NCI-H1694 (cell line): ENCODE measurements around the gene PLCB1.
"Not testable (repeated sequence)": the region's sequence is repeated elsewhere in the genome, so short reads cannot be mapped to it uniquely, and the experiment has no call there.

ENCODE experiments used
- DNase-seq: peaks from one replicate; lab custom pipeline; 2025; lab: John Stamatoyannopoulos, UW

PLCB1 gene

GRCh38 chr20:8786383-8786782 lies 654.3 kb downstream of the PLCB1 start:
- no peak for DNase-seq

GRCh38 chr20:8787090-8787489 lies 655.0 kb downstream of the PLCB1 start:
- no peak for DNase-seq

DNA sequence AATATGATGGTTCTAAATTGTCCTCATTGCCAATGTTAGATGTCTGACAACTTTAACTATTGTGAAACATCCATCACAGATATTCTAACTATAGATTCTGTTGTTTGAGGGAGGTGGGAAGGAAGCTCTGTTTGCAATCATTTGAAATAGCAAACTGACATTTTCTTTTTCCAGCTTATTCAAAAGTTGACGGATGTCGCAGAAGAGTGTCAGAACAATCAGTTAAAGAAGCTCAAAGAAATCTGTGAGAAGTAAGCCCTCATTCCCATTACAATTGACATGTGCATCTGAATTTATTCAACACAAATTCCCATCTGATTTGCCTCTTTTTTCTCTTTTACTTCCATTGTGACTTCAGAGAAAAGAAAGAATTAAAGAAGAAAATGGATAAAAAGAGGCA lies 656.2 kb downstream of the PLCB1 start:
- DNase-seq, result no peak

DNA sequence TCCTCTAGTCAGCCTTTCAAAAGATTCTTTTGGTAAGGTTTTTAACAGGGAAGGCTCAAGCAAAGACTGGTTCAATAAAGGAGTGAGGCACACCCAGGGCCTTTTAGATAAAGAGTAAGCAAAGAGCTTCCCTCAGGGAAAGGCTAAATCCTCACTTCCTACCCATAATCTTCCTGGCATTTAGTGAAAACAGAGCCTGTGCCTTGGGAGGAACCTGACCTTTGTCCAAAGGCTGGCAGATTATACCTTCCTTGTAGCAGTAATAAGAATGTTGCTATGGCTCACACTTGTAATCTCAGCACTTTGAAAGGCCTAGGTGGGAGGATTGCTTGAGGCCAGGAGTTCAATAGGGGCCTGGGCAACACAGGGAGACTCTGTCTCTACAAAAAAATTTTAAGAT lies 656.8 kb downstream of the PLCB1 start:
- no peak for DNase-seq

DNA sequence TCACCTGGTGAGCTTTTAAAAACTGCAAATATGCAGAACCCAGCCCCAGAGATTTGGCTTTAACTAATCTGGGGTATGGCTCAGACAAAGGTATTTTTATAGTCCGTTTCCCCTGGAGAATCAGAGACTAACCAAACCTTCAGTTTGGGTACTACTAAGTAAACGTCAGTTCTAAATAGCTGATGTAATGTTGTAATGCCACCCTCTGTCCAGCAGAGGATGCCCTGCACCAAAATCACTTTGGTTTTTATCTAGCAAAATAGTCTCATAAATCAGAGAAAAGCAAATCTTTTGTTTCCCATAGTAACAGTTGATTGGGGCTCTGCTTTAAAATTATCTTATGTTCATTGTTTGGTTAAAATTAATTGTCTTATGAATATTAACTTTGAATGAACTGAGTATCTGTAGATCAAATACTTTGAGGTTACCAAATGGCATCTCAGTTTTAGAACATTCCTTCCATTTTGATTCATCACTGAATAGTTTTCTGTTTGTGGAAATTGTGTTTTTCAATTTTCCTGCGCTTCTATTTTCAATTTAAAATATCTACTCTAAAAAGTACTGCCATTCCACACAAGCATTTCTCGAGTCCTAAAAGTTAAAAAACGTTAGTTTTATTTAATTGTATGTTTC lies 658.5 kb downstream of the PLCB1 start:
- DNase-seq, result no peak

GRCh38 chr20:8795404-8795803 lies 663.3 kb downstream of the PLCB1 start:
- DNase-seq, result no peak

DNA sequence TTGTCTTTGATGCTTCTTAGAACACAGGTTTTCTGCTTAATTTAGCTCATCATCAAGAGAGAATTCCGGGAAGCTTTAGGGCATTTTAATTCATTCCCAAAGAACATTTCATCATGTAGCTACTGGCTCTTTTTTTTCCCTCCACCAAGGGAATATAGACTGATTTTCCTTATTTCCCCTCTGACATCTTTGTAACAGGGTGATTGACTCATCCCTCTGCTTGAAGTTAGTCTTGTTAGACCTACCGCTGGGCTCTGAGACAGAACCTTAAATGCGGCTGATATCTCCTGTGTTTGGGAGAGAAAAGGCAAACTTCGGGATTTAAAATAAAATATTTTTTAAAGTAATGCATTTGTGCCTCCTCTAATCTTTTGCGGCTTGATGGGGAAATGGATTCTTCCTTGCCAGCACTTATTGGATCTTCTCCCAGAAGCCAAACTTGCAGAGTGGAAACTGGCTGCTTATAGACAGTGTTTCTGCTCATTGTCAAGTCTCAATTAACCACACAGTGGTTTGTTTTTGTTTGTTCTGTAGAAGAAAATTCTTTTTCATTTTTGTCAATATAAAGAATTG lies 664.1 kb downstream of the PLCB1 start:
- DNase-seq, result no peak

DNA sequence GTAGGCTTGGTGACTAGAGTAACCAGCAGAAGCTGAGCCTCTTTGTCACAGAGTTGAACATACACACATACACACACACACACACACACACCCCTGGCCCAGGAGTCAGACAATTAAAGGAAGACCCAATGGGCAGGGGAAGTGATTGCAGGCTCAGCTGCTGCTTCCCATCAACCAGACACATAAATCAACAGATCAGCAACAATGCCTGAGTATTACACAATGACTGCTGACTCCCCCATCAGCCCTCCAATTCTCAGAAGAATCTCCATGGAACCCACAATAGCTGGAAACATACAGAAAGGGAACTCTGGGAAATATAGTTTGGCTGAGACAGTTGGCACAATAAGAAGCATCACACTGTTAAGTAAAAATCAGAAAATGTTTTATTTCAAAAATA lies 666.4 kb downstream of the PLCB1 start:
- DNase-seq, result no peak

- DNase-seq, result no peak
These were observed 668.0 kb downstream of the PLCB1 start for GRCh38 chr20:8800089-8800488.

GRCh38 chr20:8801686-8802085 lies 669.6 kb downstream of the PLCB1 start:
- no peak for DNase-seq

GRCh38 chr20:8803065-8803464 lies 671.0 kb downstream of the PLCB1 start:
- DNase-seq, result no peak

GRCh38 chr20:8803941-8804340 lies 671.9 kb downstream of the PLCB1 start:
- no peak for DNase-seq

DNA sequence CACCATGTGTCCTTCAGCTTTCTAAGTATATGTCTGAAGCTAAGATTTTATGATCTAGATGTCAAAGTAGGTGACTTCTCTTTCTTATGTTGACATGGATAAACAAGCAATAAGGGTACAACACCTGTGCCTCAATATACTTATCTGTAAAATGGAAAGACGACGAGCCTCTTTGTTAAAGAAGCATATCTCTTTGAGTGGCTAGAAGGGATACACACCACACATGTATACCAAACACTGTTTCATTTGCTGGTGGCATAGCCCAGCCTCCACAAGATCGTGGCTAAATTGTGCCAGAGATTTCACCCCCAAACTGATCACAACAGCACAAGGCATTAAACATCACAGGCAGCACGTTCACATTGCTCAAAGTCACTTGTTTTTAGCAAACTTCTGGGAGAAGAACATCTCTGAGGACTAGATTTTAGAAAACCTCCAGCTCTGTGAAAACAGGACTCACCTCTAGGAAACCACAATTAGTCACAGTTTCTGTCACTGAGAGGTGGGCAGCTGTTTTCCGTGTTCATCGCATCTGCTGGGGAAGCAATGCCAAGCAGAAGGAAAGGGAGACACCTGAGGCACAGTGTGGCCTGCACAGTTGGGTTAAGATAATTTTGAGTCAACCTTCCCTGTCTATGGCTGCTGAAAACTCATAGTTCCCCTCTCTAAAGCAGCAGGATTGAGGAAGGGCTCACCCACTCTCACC lies 673.8 kb downstream of the PLCB1 start:
- no peak for DNase-seq

DNA sequence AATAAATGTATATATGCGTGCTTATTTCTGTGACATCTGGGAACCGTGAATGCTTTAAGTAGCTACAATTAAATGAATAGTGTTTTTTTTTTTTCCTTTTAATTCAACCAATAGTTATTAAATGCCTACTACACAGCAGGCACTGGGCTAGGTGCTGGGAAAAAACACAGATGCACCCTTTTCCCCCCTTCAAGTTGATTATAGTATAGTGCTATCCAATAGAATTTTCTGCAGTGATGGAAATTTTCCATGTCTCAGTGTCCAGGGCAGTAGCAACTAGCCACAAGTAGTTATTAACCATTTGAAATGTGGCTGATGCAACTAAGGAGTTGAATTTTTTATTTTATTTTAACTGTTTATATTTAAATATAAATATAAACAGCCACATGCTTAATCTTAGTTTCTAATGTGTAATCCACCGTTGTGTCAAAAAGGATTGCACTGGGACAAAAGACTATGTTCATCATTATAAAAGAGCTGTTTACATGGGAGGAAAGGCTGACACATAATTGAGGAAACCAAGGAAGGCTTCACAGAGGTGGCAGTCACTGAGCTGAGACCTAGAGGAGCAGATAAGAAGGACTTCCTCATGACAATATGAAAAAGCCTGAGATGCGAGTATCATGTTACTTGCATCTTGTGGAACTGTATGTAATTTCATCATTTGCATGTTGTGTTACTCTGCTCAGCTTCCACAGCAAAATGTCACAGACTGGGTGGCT lies 675.6 kb downstream of the PLCB1 start:
- DNase-seq, result no peak

DNA sequence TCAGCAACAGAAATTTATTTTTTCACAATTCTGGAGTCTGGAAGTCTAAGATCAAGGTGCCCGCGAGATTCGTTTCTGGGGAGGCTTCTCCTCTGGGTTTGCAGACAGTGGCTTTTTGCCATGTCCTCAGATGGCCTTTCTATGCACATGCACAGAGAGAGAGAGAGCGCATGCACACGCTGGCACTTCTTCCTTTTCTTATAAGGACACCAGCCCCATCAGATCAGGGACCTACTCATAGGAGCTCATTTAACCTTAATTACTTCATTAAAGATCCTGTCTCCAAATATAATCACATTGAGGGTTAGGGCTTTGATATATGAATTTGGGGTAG lies 676.1 kb downstream of the PLCB1 start:
- no peak for DNase-seq

DNA sequence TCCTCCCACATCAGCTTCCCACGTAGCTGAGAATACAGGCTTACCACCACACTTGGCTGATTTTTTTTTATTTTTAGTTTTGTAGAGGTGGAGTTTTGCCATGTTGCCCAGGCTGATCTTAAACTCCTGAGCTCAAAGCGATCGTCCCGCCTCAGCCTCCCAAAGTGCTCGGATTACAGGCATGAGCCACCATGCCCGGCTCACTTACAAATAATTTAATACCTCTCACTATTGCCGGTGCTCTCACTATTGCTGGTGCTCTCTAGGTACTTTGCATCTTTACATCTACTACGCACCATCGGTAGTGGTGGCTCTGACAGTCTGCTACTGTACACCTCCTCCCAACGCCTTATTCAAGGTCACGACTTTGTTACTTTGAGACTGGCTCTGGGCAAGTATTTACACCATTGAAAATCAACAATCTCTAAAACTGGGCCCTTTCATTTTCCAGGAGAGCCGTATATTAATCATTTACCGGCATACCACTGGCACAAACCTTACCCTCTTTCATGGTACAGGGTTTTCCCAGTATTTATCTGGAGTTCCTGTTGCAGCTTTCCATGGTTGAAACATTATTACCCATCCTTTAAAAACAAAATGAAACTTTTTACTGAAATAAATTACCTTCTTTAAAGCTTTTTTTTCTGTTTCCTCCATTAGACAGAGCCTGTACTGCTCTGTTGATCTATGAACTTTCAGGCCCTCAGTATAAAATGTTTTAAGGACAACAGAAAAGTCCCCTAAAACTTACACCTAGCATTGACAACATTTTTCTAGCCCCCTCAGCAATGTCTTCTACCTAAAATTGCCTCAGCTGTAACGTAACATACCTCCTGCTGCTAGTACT lies 677.3 kb downstream of the PLCB1 start:
- DNase-seq, result no peak

DNA sequence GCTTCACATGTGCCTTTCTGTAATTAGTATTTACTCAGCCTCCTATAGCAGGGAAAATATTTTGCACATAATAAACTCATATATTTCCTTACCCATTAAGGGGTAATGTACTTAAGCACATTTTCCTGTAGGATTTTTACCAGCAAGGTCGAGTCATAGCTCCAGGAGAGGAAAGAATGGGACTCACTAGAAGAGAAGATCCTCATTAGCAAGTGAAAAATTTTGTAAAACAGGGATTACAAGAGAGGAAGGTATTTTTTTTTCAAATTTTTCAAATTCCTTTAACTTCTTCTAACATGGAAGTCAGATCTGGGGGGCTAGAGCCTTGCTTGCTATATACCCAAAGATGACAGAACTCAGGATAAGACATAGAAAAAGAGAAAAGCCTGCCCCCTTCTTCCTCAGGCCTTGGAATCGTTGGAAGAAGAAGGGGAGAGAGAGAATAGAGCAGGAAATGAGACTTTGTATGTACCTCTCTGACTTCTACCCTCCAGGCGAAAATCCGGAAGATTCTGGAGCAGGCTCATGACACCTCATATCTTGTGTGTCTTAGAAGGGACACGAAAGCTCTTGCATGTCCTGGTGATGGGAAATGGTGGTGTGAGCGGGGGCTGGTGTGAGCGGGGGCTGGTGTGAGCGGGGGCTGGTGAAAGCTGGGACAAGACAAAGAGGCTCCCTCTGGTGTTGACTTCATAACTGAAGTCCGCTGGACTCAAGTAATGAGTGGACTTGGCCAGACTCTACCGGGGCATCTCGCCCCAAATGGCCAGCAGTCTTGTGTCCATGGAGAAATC lies 679.9 kb downstream of the PLCB1 start:
- no peak for DNase-seq

- no peak for DNase-seq
These were observed 680.8 kb downstream of the PLCB1 start for GRCh38 chr20:8812817-8813216.

GRCh38 chr20:8815208-8815607 lies 683.1 kb downstream of the PLCB1 start:
- no peak for DNase-seq

DNA sequence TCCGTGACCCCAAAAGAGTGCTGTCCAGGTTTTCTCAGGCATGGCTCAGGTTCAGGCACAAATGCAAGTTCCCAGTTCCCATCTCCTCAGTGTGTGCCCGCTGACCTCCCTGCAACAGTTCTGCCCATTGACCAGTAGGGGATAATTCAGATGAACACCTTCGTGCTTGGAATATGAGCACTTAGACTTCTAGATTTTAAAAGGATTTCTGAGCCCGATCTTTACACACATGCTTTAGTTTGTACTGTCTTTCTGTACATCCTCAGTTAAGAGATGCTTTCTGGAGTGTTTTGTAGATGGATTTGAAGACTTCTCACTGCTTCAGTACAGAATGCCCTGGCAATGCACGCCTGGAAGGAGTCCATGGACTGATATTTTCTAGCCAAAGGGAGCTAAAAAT lies 697.2 kb downstream of the PLCB1 start:
- DNase-seq, result no peak

GRCh38 chr20:8834294-8834693 lies 702.2 kb downstream of the PLCB1 start:
- DNase-seq, result not testable (repeated sequence)
